GM23338 (cell line): Measurements from ENCODE around the gene MFSD2B. TPM values are rescaled to one million over a fixed set of nuclear protein-coding genes. Genes with fewer than 3 reads are reported as not detected.

Source experiments
- ATAC-seq: fragments of 200-7000 bp; cut with Tn5 transposase; 3 replicates; pipeline ENCODE4 v1.9.1; 2020
- DNase-seq: peaks from one replicate; pipeline ENCODE4 v3.0.0-alpha.2; 2015; ENCODE audit warnings: low spot score
- H2AFZ ChIP-seq: fragments of 200-600 bp; sonication (generic); 2 replicates; pipeline ENCODE4 v1.8.0; 2016; ENCODE audit warnings: antibody characterized with exemption, mild to moderate bottlenecking, moderate library complexity
- H3F3A ChIP-seq: fragments of 200-600 bp; sonication (generic); replicated peaks from 2 replicates; pipeline ENCODE4 v1.8.0; 2017; ENCODE audit warnings: antibody characterized with exemption, mixed run types, low read depth
- H3K27ac ChIP-seq: fragments of 200-600 bp; sonication (generic); 2 replicates; pipeline ENCODE4 v1.6.1; 2016; ENCODE audit warnings: low read depth
- H3K27me3 ChIP-seq: fragments of 200-600 bp; sonication (generic); 2 replicates; pipeline ENCODE4 v1.8.0; 2016; ENCODE audit warnings: mild to moderate bottlenecking, mixed run types, moderate library complexity; ENCODE audit not compliant: insufficient read depth
- H3K36me3 ChIP-seq: fragments of 200-600 bp; sonication (generic); 2 replicates; pipeline ENCODE4 v1.8.0; 2016; ENCODE audit warnings: mild to moderate bottlenecking; ENCODE audit not compliant: insufficient read depth
- H3K4me1 ChIP-seq: fragments of 200-600 bp; sonication (generic); 2 replicates; pipeline ENCODE4 v1.8.0; 2016; ENCODE audit warnings: mild to moderate bottlenecking, moderate library complexity; ENCODE audit not compliant: insufficient read depth
- H3K4me2 ChIP-seq: fragments of 200-600 bp; sonication (generic); 2 replicates; pipeline ENCODE4 v1.7.1; 2017; ENCODE audit warnings: mixed run types
- H3K4me3 ChIP-seq: fragments of 200-600 bp; sonication (generic); 2 replicates; pipeline ENCODE4 v1.6.1; 2016; ENCODE audit warnings: mixed run types
- H3K79me2 ChIP-seq: fragments of 200-600 bp; sonication (generic); replicated peaks from 2 replicates; pipeline ENCODE4 v1.8.0; 2017; ENCODE audit warnings: mild to moderate bottlenecking; ENCODE audit not compliant: insufficient read depth
- H3K9me2 ChIP-seq: fragments of 200-600 bp; sonication (generic); 2 replicates; pipeline ENCODE4 v1.8.0; 2017; ENCODE audit not compliant: insufficient read depth
- H4K20me1 ChIP-seq: fragments of 200-600 bp; sonication (generic); replicated peaks from 2 replicates; pipeline ENCODE4 v1.8.0; 2017; ENCODE audit warnings: mild to moderate bottlenecking; ENCODE audit not compliant: insufficient read depth
- H3K27ac Mint-ChIP-seq: 2 replicates; pipeline ENCODE4 v1.8.0; 2020; ENCODE audit warnings: inconsistent platforms, mild to moderate bottlenecking, moderate library complexity, mixed read lengths
- H3K27me3 Mint-ChIP-seq: 3 replicates; pipeline ENCODE4 v1.8.0; 2022; ENCODE audit warnings: low read depth, mild to moderate bottlenecking, moderate library complexity, mixed read lengths, inconsistent platforms; ENCODE audit not compliant: insufficient read depth, poor library complexity
- H3K36me3 Mint-ChIP-seq: 3 replicates; pipeline ENCODE4 v1.8.0; 2021; ENCODE audit warnings: low read depth, mild to moderate bottlenecking, inconsistent platforms, moderate library complexity, mixed read lengths
- H3K4me1 Mint-ChIP-seq: 3 replicates; pipeline ENCODE4 v1.8.0; 2020; ENCODE audit warnings: mild to moderate bottlenecking, inconsistent platforms, mixed read lengths
- H3K4me3 Mint-ChIP-seq: 3 replicates; pipeline ENCODE4 v1.8.0; 2021; ENCODE audit warnings: moderate library complexity, mild to moderate bottlenecking, inconsistent platforms, mixed read lengths
- H3K9me3 Mint-ChIP-seq: 3 replicates; pipeline ENCODE4 v1.8.0; 2020; ENCODE audit warnings: moderate library complexity, mild to moderate bottlenecking, inconsistent platforms, mixed read lengths
- CREB1 ChIP-seq: fragments of 250-450 bp; sonication (Bioruptor Pico); IDR thresholded peaks from 2 replicates; pipeline ENCODE4 v1.5.0; 2020; ENCODE audit warnings: low read depth, mild to moderate bottlenecking, moderate library complexity
- EZH2 ChIP-seq: fragments of 200-600 bp; sonication (generic); IDR thresholded peaks from one replicate; pipeline ENCODE4 v1.8.0; 2017; ENCODE audit warnings: antibody characterized with exemption, mild to moderate bottlenecking, low read depth; ENCODE audit not compliant: unreplicated experiment
- EZH2phosphoT487 ChIP-seq: fragments of 200-600 bp; sonication (generic); IDR thresholded peaks from one replicate; pipeline ENCODE4 v1.8.1; 2018; ENCODE audit warnings: antibody characterized with exemption; ENCODE audit not compliant: unreplicated experiment
- JUNB ChIP-seq: IDR thresholded peaks from one replicate; pipeline ENCODE4 v1.6.1; 2016; ENCODE audit warnings: antibody characterized with exemption; ENCODE audit not compliant: unreplicated experiment
- NANOG ChIP-seq: IDR thresholded peaks from 2 replicates; pipeline ENCODE4 v1.6.1; 2016; ENCODE audit warnings: antibody characterized with exemption, borderline replicate concordance
- POLR2AphosphoS5 ChIP-seq: IDR thresholded peaks from 2 replicates; pipeline ENCODE4 v1.6.1; 2016; ENCODE audit warnings: antibody characterized with exemption, low read depth
- STAT1 ChIP-seq: IDR thresholded peaks from one replicate; pipeline ENCODE4 v1.6.1; 2016; ENCODE audit warnings: antibody characterized with exemption; ENCODE audit not compliant: unreplicated experiment
- ZNF114 ChIP-seq: fragments of 250-450 bp; sonication (Bioruptor Pico); IDR thresholded peaks from 2 replicates; pipeline ENCODE4 v1.5.0; 2020; ENCODE audit warnings: mild to moderate bottlenecking, moderate library complexity
- ZNF331 ChIP-seq: fragments of 250-450 bp; sonication (Bioruptor Pico); IDR thresholded peaks from 2 replicates; pipeline ENCODE4 v1.5.0; 2020; ENCODE audit warnings: low read depth, mild to moderate bottlenecking, moderate library complexity
- polyA plus RNA-seq: library from polyadenylated mRNA; unstranded; fragments of >200 nt; fragmentation: Nextera tagmentation; extraction: Ambion mirVana; gene quantifications from 2 replicates; pipeline ENCODE4 v1.2.1, GENCODE V29; 2016
- total RNA-seq: library from RNA; depleted of rRNA; stranded (reverse); fragments of >200 nt; shearing (Covaris generic); gene quantifications from 2 replicates; pipeline ENCODE4 v1.2.3, GENCODE V29; 2014
- TF ChIP-seq, protein P1 (sequence below): IDR thresholded peaks from 2 replicates; pipeline ENCODE4 v1.6.1; 2016; ENCODE audit warnings: antibody characterized with exemption
- TF ChIP-seq, protein P2 (sequence below): IDR thresholded peaks from one replicate; pipeline ENCODE4 v1.6.1; 2018; ENCODE audit warnings: antibody characterized with exemption; ENCODE audit not compliant: unreplicated experiment
- TF ChIP-seq, protein P3 (sequence below): fragments of 250-450 bp; sonication (Bioruptor Pico); IDR thresholded peaks from 2 replicates; pipeline ENCODE4 v1.5.0; 2020; ENCODE audit warnings: mild to moderate bottlenecking, moderate library complexity
- TF ChIP-seq, protein P4 (sequence below), 2 experiments: fragments of 200-600 bp in 1 of 2; sonication (generic) in 1 of 2; conservative IDR thresholded peaks; 2 replicates each; pipeline versions ENCODE4 v1.5.1 to v1.6.1; 2016 to 2017; ENCODE audit warnings: antibody characterized with exemption in 2 of 2, low read depth in 2 of 2, mild to moderate bottlenecking in 2 of 2, moderate library complexity in 1 of 2

The MFSD2B gene
- total and polyA plus RNA-seq, 2 experiments from 2014 or later: 0.21 to 2.3 TPM

DNA sequence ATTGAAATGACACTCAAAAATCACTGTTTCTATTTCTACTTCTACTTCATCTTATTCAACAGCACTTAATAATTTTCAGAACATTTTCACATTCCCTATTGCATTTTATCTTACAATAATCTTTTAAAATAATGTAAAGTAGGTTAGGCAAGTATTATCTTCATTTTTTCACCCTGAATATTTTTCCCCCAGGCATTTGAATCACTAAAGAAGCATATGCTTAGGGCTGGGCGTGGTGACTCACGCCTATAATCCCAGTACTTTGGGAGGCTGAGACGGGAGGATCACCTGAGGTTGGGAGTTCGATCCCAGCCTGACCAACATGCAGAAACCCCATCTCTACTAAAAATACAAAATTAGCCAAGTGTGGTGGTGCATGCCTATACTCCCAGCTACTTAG, 30.6 kb downstream of the MFSD2B start:
- H3K4me3 ChIP-seq: no peak overlapping the region
- H3K79me2 ChIP-seq: peaks cover 95% of the 10 kb centered on the region
- TF ChIP-seq ZNF331 (CRISPR knock-in tag): no peak
- TF ChIP-seq EZH2: no peak
- TF ChIP-seq, protein P1, sequence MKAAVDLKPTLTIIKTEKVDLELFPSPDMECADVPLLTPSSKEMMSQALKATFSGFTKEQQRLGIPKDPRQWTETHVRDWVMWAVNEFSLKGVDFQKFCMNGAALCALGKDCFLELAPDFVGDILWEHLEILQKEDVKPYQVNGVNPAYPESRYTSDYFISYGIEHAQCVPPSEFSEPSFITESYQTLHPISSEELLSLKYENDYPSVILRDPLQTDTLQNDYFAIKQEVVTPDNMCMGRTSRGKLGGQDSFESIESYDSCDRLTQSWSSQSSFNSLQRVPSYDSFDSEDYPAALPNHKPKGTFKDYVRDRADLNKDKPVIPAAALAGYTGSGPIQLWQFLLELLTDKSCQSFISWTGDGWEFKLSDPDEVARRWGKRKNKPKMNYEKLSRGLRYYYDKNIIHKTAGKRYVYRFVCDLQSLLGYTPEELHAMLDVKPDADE: no peak
- TF ChIP-seq STAT1: no peak
- no peak for TF ChIP-seq CREB1 (CRISPR knock-in tag)
- TF ChIP-seq EZH2phosphoT487: no peak
- TF ChIP-seq, protein P2, sequence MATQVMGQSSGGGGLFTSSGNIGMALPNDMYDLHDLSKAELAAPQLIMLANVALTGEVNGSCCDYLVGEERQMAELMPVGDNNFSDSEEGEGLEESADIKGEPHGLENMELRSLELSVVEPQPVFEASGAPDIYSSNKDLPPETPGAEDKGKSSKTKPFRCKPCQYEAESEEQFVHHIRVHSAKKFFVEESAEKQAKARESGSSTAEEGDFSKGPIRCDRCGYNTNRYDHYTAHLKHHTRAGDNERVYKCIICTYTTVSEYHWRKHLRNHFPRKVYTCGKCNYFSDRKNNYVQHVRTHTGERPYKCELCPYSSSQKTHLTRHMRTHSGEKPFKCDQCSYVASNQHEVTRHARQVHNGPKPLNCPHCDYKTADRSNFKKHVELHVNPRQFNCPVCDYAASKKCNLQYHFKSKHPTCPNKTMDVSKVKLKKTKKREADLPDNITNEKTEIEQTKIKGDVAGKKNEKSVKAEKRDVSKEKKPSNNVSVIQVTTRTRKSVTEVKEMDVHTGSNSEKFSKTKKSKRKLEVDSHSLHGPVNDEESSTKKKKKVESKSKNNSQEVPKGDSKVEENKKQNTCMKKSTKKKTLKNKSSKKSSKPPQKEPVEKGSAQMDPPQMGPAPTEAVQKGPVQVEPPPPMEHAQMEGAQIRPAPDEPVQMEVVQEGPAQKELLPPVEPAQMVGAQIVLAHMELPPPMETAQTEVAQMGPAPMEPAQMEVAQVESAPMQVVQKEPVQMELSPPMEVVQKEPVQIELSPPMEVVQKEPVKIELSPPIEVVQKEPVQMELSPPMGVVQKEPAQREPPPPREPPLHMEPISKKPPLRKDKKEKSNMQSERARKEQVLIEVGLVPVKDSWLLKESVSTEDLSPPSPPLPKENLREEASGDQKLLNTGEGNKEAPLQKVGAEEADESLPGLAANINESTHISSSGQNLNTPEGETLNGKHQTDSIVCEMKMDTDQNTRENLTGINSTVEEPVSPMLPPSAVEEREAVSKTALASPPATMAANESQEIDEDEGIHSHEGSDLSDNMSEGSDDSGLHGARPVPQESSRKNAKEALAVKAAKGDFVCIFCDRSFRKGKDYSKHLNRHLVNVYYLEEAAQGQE: no peak
- no peak for TF ChIP-seq ZNF114
- TF ChIP-seq, protein P3, sequence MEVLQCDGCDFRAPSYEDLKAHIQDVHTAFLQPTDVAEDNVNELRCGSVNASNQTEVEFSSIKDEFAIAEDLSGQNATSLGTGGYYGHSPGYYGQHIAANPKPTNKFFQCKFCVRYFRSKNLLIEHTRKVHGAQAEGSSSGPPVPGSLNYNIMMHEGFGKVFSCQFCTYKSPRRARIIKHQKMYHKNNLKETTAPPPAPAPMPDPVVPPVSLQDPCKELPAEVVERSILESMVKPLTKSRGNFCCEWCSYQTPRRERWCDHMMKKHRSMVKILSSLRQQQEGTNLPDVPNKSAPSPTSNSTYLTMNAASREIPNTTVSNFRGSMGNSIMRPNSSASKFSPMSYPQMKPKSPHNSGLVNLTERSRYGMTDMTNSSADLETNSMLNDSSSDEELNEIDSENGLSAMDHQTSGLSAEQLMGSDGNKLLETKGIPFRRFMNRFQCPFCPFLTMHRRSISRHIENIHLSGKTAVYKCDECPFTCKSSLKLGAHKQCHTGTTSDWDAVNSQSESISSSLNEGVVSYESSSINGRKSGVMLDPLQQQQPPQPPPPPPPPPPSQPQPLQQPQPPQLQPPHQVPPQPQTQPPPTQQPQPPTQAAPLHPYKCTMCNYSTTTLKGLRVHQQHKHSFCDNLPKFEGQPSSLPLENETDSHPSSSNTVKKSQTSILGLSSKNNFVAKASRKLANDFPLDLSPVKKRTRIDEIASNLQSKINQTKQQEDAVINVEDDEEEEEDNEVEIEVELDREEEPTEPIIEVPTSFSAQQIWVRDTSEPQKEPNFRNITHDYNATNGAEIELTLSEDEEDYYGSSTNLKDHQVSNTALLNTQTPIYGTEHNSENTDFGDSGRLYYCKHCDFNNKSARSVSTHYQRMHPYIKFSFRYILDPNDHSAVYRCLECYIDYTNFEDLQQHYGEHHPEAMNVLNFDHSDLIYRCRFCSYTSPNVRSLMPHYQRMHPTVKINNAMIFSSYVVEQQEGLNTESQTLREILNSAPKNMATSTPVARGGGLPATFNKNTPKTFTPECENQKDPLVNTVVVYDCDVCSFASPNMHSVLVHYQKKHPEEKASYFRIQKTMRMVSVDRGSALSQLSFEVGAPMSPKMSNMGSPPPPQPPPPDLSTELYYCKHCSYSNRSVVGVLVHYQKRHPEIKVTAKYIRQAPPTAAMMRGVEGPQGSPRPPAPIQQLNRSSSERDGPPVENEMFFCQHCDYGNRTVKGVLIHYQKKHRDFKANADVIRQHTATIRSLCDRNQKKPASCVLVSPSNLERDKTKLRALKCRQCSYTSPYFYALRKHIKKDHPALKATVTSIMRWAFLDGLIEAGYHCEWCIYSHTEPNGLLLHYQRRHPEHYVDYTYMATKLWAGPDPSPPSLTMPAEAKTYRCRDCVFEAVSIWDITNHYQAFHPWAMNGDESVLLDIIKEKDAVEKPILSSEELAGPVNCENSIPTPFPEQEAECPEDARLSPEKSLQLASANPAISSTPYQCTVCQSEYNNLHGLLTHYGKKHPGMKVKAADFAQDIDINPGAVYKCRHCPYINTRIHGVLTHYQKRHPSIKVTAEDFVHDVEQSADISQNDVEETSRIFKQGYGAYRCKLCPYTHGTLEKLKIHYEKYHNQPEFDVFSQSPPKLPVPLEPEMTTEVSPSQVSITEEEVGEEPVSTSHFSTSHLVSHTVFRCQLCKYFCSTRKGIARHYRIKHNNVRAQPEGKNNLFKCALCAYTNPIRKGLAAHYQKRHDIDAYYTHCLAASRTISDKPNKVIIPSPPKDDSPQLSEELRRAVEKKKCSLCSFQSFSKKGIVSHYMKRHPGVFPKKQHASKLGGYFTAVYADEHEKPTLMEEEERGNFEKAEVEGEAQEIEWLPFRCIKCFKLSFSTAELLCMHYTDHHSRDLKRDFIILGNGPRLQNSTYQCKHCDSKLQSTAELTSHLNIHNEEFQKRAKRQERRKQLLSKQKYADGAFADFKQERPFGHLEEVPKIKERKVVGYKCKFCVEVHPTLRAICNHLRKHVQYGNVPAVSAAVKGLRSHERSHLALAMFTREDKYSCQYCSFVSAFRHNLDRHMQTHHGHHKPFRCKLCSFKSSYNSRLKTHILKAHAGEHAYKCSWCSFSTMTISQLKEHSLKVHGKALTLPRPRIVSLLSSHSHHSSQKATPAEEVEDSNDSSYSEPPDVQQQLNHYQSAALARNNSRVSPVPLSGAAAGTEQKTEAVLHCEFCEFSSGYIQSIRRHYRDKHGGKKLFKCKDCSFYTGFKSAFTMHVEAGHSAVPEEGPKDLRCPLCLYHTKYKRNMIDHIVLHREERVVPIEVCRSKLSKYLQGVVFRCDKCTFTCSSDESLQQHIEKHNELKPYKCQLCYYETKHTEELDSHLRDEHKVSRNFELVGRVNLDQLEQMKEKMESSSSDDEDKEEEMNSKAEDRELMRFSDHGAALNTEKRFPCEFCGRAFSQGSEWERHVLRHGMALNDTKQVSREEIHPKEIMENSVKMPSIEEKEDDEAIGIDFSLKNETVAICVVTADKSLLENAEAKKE (CRISPR knock-in tag): no peak
- no peak for TF ChIP-seq JUNB
- no peak for TF ChIP-seq NANOG
- no peak for TF ChIP-seq POLR2AphosphoS5
- TF ChIP-seq, protein P4, sequence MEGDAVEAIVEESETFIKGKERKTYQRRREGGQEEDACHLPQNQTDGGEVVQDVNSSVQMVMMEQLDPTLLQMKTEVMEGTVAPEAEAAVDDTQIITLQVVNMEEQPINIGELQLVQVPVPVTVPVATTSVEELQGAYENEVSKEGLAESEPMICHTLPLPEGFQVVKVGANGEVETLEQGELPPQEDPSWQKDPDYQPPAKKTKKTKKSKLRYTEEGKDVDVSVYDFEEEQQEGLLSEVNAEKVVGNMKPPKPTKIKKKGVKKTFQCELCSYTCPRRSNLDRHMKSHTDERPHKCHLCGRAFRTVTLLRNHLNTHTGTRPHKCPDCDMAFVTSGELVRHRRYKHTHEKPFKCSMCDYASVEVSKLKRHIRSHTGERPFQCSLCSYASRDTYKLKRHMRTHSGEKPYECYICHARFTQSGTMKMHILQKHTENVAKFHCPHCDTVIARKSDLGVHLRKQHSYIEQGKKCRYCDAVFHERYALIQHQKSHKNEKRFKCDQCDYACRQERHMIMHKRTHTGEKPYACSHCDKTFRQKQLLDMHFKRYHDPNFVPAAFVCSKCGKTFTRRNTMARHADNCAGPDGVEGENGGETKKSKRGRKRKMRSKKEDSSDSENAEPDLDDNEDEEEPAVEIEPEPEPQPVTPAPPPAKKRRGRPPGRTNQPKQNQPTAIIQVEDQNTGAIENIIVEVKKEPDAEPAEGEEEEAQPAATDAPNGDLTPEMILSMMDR (conservative IDR thresholded peaks at IDR 0.05; ENCODE audit: low read depth in 2 of 2): no peak
- H3K4me3 Mint-ChIP-seq: no peak overlapping the region
- no peaks in the 10 kb centered on the region for H3K27me3 ChIP-seq
- H3K27ac Mint-ChIP-seq: no peak overlapping the region
- H3K4me2 ChIP-seq: no peak overlapping the region
- H4K20me1 ChIP-seq: peaks cover 18% of the 10 kb centered on the region
- H3K27ac ChIP-seq: no peak overlapping the region
- peaks cover 2% of the 10 kb centered on the region for H3K27me3 Mint-ChIP-seq
- no peaks in the 10 kb centered on the region for H3F3A ChIP-seq
- peaks cover 29% of the 10 kb centered on the region for H3K36me3 ChIP-seq
- H3K9me2 ChIP-seq: no peaks in the 10 kb centered on the region
- no peaks in the 10 kb centered on the region for H3K9me3 Mint-ChIP-seq
- 0 out of 2 replicates have a peak, but pooled peaks cover 3% of the 10 kb centered on the region for H3K4me1 ChIP-seq
- DNase-seq: no peak
- H3K4me1 Mint-ChIP-seq: peaks cover 3% of the 10 kb centered on the region; the same call in 2 of the 3 replicates
- H2AFZ ChIP-seq: no peak overlapping the region
- peaks cover 35% of the 10 kb centered on the region for H3K36me3 Mint-ChIP-seq
- ATAC-seq: no peak
